ENCODE measurements around the gene KCNQ1. TPM values are rescaled to one million over a fixed set of nuclear protein-coding genes. Genes with fewer than 3 reads are reported as not detected.

The KCNQ1 gene
- total and polyA plus RNA-seq, 4 donors: 15.4 to 41.7 (median 26.2) TPM

DNA sequence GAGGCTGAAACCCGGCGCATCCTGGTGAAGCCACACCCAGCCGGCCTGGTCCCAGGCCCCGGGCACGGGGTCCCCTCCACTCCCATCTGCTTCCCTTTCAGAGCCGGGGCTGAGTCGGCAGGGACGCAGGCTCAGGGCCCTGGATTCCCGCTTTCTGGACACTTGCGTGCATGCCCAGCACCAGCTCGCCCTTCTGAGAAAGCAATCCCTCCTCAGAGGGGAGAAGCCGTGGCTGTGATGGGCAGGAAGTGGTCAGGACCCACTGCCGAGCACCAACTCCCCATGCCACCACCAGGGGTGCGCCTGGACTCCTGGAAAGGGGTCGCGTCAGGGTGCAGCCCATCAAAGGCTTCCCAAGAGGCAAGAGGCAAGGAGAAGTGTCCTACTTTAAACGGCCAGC is 425.7 kb downstream of the KCNQ1 start:
- Histone ChIP-seq H3K27me3 (ENCODE audit: control insufficient read depth in 3 of 3, insufficient read depth in 3 of 3, low read length in 2 of 3) (peaks cover 5 to 15% (median 15%) of the 10 kb centered on the region in 3 donors), H3K36me3 (ENCODE audit: control insufficient read depth in 4 of 4, insufficient read depth in 4 of 4, low read length in 4 of 4) (no peaks in the 10 kb centered on the region), H3K4me1 (ENCODE audit: control insufficient read depth in 5 of 5, insufficient read depth in 5 of 5, low read length in 5 of 5) (peaks cover 0 to 52% (median 18%) of the 10 kb centered on the region in 5 donors), H3K9me3 (ENCODE audit: control insufficient read depth in 4 of 4, insufficient read depth in 3 of 4, low read length in 3 of 4) (peaks cover 0 to 12% (median 0%) of the 10 kb centered on the region in 4 donors), H3K4me3 (no peak overlapping the region), H3K27ac (ENCODE audit: low read depth in 1 of 2, low read length in 1 of 2) (no peak overlapping the region), H3K9ac (ENCODE audit: insufficient read depth in 1 of 2, low read length in 2 of 2) (no peak overlapping the region)
- 71 to 77% methylated on average over 17 of the region's 17 CpGs for WGBS, 2 donors
- TF ChIP-seq, protein P1, sequence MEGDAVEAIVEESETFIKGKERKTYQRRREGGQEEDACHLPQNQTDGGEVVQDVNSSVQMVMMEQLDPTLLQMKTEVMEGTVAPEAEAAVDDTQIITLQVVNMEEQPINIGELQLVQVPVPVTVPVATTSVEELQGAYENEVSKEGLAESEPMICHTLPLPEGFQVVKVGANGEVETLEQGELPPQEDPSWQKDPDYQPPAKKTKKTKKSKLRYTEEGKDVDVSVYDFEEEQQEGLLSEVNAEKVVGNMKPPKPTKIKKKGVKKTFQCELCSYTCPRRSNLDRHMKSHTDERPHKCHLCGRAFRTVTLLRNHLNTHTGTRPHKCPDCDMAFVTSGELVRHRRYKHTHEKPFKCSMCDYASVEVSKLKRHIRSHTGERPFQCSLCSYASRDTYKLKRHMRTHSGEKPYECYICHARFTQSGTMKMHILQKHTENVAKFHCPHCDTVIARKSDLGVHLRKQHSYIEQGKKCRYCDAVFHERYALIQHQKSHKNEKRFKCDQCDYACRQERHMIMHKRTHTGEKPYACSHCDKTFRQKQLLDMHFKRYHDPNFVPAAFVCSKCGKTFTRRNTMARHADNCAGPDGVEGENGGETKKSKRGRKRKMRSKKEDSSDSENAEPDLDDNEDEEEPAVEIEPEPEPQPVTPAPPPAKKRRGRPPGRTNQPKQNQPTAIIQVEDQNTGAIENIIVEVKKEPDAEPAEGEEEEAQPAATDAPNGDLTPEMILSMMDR (IDR thresholded peaks at IDR 0.05; ENCODE audit: control extremely low read depth, extremely low read depth): no peak
- DNase-seq: no peak
- ATAC-seq (ENCODE audit: insufficient read depth, low FRiP score): no peak

DNA sequence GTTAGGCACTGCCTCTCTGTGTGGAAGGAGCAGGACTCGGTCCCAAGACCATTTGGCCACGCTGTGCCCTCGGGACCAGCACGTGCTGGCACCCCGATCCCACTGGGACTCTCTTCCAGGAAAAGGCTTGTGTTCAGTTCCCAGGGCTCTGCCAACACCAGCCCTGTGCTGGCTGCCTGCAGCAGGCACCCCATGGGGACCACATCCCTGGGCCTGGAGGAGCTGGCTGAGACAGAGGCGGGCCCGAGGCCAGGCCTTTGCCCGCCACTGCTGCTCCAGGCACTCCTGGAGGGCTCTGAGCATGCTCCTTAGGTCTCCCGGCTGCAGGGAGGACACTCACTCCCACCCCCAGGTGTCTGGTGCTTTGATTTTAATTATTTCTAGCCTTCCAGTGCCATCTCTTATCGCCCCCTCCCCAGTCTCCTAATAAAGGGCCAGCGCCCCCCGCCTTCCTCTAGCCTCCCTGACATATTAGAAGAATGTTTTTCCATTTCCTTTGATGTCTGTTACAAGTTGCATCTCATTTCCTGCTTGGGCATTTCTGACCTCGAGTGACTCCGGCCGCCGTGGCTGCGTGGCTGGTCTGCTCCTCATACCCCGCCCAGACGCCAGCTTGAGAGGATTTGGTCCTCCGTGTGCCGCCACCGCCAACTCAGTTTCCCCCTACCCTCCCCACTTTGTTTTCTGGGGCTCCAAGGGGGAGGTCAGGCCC is 426.3 kb downstream of the KCNQ1 start:
- Histone ChIP-seq H3K9me3 (ENCODE audit: control insufficient read depth in 4 of 4, insufficient read depth in 3 of 4, low read length in 3 of 4) (peaks cover 0 to 12% (median 0%) of the 10 kb centered on the region in 4 donors), H3K4me1 (ENCODE audit: control insufficient read depth in 5 of 5, insufficient read depth in 5 of 5, low read length in 5 of 5) (peaks cover 0 to 46% (median 15%) of the 10 kb centered on the region in 5 donors), H3K27me3 (ENCODE audit: control insufficient read depth in 3 of 3, insufficient read depth in 3 of 3, low read length in 2 of 3) (peaks cover 5 to 15% (median 15%) of the 10 kb centered on the region in 3 donors), H3K27ac (ENCODE audit: low read depth in 1 of 2, low read length in 1 of 2) (no peak overlapping the region), H3K9ac (ENCODE audit: insufficient read depth in 1 of 2, low read length in 2 of 2) (no peak overlapping the region), H3K4me3 (no peak overlapping the region), H3K36me3 (ENCODE audit: control insufficient read depth in 4 of 4, insufficient read depth in 4 of 4, low read length in 4 of 4) (no peaks in the 10 kb centered on the region)
- TF ChIP-seq, protein P1 (IDR thresholded peaks at IDR 0.05; ENCODE audit: control extremely low read depth, extremely low read depth): no peak
- DNase-seq: peak; percentile 51 to 67 (median 54)
- no peak for ATAC-seq (ENCODE audit: insufficient read depth, low FRiP score)
- 45% methylated on average over 22 of the region's 22 CpGs for WGBS, 2 donors

DNA sequence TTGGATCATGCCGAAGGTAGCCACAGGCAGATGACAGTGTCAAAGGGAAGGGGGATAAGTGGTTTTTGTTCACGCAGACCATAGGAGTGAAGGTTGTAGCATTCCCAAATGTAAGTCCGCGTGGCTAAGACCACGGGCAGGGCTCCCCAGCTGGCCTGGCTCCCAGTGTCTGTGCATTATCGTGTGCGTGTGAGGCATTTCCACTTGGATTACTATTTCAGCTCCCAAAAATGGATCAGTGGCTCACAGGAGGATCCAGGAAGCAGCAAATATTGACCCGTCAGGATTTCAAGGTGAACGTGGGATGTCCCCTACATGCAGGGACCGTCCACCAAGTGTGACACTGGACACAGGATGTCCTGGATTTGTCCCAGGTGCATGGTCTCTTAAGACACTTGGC is 430.2 kb downstream of the KCNQ1 start:
- H3K4me1 ChIP-seq (ENCODE audit: control insufficient read depth in 5 of 5, insufficient read depth in 5 of 5, low read length in 5 of 5): peaks cover 0 to 18% (median 6%) of the 10 kb centered on the region in 5 donors
- no peak overlapping the region for H3K9ac ChIP-seq (ENCODE audit: insufficient read depth in 1 of 2, low read length in 2 of 2)
- 96 to 98% methylated on average over 10 of the region's 10 CpGs for WGBS, 2 donors
- H3K9me3 ChIP-seq (ENCODE audit: control insufficient read depth in 4 of 4, insufficient read depth in 3 of 4, low read length in 3 of 4): peaks cover 0 to 12% (median 0%) of the 10 kb centered on the region in 4 donors
- DNase-seq: no peak
- H3K36me3 ChIP-seq (ENCODE audit: control insufficient read depth in 4 of 4, insufficient read depth in 4 of 4, low read length in 4 of 4): peaks cover 0 to 8% (median 2%) of the 10 kb centered on the region in 4 donors
- no peak for ATAC-seq (ENCODE audit: insufficient read depth, low FRiP score)
- no peak overlapping the region for H3K4me3 ChIP-seq
- no peak overlapping the region for H3K27ac ChIP-seq (ENCODE audit: low read depth in 1 of 2, low read length in 1 of 2)
- peaks cover 0 to 11% (median 9%) of the 10 kb centered on the region in 3 donors for H3K27me3 ChIP-seq (ENCODE audit: control insufficient read depth in 3 of 3, insufficient read depth in 3 of 3, low read length in 2 of 3)
- TF ChIP-seq, protein P1 (IDR thresholded peaks at IDR 0.05; ENCODE audit: control extremely low read depth, extremely low read depth): no peak
